Peyer's patch (tissue), 4 donors: ENCODE results near the gene FNBP1.

Experiments used
- POLR2A ChIP-seq, 2 donors: fragments of 450-650 bp; IDR thresholded peaks; one replicate each; pipeline ENCODE4 v1.5.1; 2017; ENCODE audit warnings: antibody characterized with exemption in 2 of 2, mild to moderate bottlenecking in 2 of 2, moderate library complexity in 2 of 2
- TF ChIP-seq, protein P1 (sequence below), 6 experiments: fragments of 450-650 bp in 4 of 6; fragments of 200-600 bp in 2 of 6; sonication (generic) in 1 of 6; IDR thresholded peaks; one replicate each; pipeline ENCODE4 v1.5.1; 2017 to 2019; ENCODE audit warnings: antibody characterized with exemption in 6 of 6, mild to moderate bottlenecking in 3 of 6, moderate library complexity in 1 of 6

DNA sequence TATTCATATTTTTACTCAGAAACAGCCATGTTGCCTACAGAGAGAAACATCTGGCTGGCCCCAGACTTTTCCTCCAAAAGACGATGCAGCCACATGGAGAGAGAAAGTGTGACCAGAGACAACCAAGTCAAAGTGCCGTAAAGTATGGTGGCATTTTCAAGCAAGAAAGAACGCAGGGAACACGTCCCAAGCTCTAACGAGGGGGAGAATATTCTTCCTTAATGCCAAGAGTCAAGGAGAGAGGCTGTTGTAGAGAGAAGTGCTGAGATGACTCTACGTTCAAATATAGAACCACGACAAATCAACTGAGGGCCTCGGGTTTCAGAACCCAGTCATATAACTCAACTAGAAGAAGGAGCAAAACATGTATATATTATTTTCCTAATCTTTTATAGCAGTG, 55.9 kb downstream of the FNBP1 start:
- TF ChIP-seq, protein P1, sequence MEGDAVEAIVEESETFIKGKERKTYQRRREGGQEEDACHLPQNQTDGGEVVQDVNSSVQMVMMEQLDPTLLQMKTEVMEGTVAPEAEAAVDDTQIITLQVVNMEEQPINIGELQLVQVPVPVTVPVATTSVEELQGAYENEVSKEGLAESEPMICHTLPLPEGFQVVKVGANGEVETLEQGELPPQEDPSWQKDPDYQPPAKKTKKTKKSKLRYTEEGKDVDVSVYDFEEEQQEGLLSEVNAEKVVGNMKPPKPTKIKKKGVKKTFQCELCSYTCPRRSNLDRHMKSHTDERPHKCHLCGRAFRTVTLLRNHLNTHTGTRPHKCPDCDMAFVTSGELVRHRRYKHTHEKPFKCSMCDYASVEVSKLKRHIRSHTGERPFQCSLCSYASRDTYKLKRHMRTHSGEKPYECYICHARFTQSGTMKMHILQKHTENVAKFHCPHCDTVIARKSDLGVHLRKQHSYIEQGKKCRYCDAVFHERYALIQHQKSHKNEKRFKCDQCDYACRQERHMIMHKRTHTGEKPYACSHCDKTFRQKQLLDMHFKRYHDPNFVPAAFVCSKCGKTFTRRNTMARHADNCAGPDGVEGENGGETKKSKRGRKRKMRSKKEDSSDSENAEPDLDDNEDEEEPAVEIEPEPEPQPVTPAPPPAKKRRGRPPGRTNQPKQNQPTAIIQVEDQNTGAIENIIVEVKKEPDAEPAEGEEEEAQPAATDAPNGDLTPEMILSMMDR (IDR thresholded peaks at IDR 0.05): no peak
- TF ChIP-seq POLR2A (IDR thresholded peaks at IDR 0.05): no peak
